Bronchial epithelial cell (primary cell): ENCODE measurements around the gene B3GALT2. TPM values are rescaled to one million over a fixed set of nuclear protein-coding genes. Genes with fewer than 3 reads are reported as not detected.

Source experiments
- DNase-seq: peaks from one replicate; pipeline ENCODE4 v3.0.0-alpha.2; 2010; ENCODE audit warnings: low read depth
- FAIRE-seq: peaks from 2 replicates; lab custom pipeline; 2011; peaks lifted over from hg19 to GRCh38; lab: Jason Lieb, UNC
- H3K27me3 ChIP-seq: 2 replicates; pipeline ENCODE4 v1.5.1; 2011; ENCODE audit warnings: low read length; ENCODE audit not compliant: control insufficient read depth, insufficient read depth
- H3K36me3 ChIP-seq: 2 replicates; pipeline ENCODE4 v1.5.1; 2011; ENCODE audit warnings: low read length; ENCODE audit not compliant: control insufficient read depth, insufficient read depth
- H3K4me3 ChIP-seq: 2 replicates; pipeline ENCODE4 v1.5.1; 2011; ENCODE audit warnings: mild to moderate bottlenecking, low read depth, low read length, control low read depth
- CTCF ChIP-seq: IDR thresholded peaks from 2 replicates; pipeline ENCODE4 v1.5.1; 2011; ENCODE audit warnings: mild to moderate bottlenecking, moderate library complexity, low read length, control low read depth, inconsistent platforms; ENCODE audit not compliant: insufficient read depth, severe bottlenecking
- total RNA-seq: library from RNA; depleted of rRNA; stranded (reverse); fragments of >200 nt; gene quantifications from 2 replicates; pipeline ENCODE4 v1.2.1, GENCODE V29; 2014

Gene B3GALT2
- total RNA-seq, 1 donor from 2014 or later = not detected

- no peaks in the 10 kb centered on the region for H3K36me3 ChIP-seq
- DNase-seq = no peak
- FAIRE-seq = no peak
- H3K27me3 ChIP-seq = no peaks in the 10 kb centered on the region
- H3K4me3 ChIP-seq = no peak overlapping the region
- no peak for TF ChIP-seq CTCF
Observed at GRCh38 chr1:193219391-193219790, 33.0 kb upstream of the B3GALT2 start.

GRCh38 chr1:193216920-193217319, 30.5 kb upstream of the B3GALT2 start:
- no peak for TF ChIP-seq CTCF
- DNase-seq = no peak
- no peak for FAIRE-seq
- Histone ChIP-seq H3K4me3 (no peak overlapping the region), H3K36me3 (no peaks in the 10 kb centered on the region), H3K27me3 (no peaks in the 10 kb centered on the region)

- DNase-seq (no peak), FAIRE-seq (no peak)
- TF ChIP-seq CTCF = no peak
- H3K27me3 ChIP-seq = no peaks in the 10 kb centered on the region
- H3K4me3 ChIP-seq = no peak overlapping the region
- no peaks in the 10 kb centered on the region for H3K36me3 ChIP-seq
Observed at GRCh38 chr1:193213998-193214397, 27.6 kb upstream of the B3GALT2 start.

- no peak for DNase-seq
- Histone ChIP-seq H3K4me3 (no peak overlapping the region), H3K36me3 (no peaks in the 10 kb centered on the region), H3K27me3 (no peaks in the 10 kb centered on the region)
- TF ChIP-seq CTCF = no peak
- no peak for FAIRE-seq
Observed at GRCh38 chr1:193212637-193213036, 26.2 kb upstream of the B3GALT2 start.

GRCh38 chr1:193211539-193211938, 25.1 kb upstream of the B3GALT2 start:
- H3K27me3 ChIP-seq = no peaks in the 10 kb centered on the region
- FAIRE-seq (no peak), DNase-seq (peak; percentile 96)
- no peak overlapping the region for H3K4me3 ChIP-seq
- no peaks in the 10 kb centered on the region for H3K36me3 ChIP-seq
- TF ChIP-seq CTCF = no peak

- H3K36me3 ChIP-seq = no peaks in the 10 kb centered on the region
- FAIRE-seq = no peak
- TF ChIP-seq CTCF = no peak
Observed at GRCh38 chr1:193210996-193211395, 24.6 kb upstream of the B3GALT2 start.

More at GRCh38 chr1:193210996-193211395, 24.6 kb upstream of the B3GALT2 start:
- no peaks in the 10 kb centered on the region for H3K27me3 ChIP-seq
- no peak overlapping the region for H3K4me3 ChIP-seq
- DNase-seq = no peak
